ENCODE data around the gene SIAH2.
A peak's percentile ranks its signal among the peaks of the same experiment; 100 is the strongest.

Gene SIAH2

GRCh38 chr3:150723946-150724345, 39.0 kb downstream of the SIAH2 start:
- TF ChIP-seq Cebpa-rat (IDR thresholded peaks at IDR 0.05): no peak
- no peaks in the 10 kb centered on the region for H4K20me1 ChIP-seq
- no peaks in the 10 kb centered on the region for H3K9me3 ChIP-seq (replicated peaks in 1 of 11)
- no peak overlapping the region for H3K4me3 ChIP-seq
- H3K9ac ChIP-seq: no peak overlapping the region
- no peak overlapping the region for H3K27ac ChIP-seq
- H3K4me1 ChIP-seq: peaks cover 0 to 18% (median 13%) of the 10 kb centered on the region in 10 experiments; a peak in 13 of 20 replicates
- no peaks in the 10 kb centered on the region for H3K27me3 ChIP-seq
- H3K36me3 ChIP-seq: no peaks in the 10 kb centered on the region
- peak overlapping the region in 6 of 11 experiments; percentile 7 to 47 (median 27); a peak in 9 of 22 replicates for H3K4me2 ChIP-seq

- no peak for TF ChIP-seq Cebpa-rat (IDR thresholded peaks at IDR 0.05)
- no peaks in the 10 kb centered on the region for H3K36me3 ChIP-seq
- H3K9ac ChIP-seq: no peak overlapping the region
- peaks cover 0 to 18% (median 12%) of the 10 kb centered on the region in 10 experiments; a peak in 11 of 20 replicates for H3K4me1 ChIP-seq
- H3K4me3 ChIP-seq: no peak overlapping the region
- H3K27me3 ChIP-seq: no peaks in the 10 kb centered on the region
- no peaks in the 10 kb centered on the region for H4K20me1 ChIP-seq
- no peak overlapping the region for H3K27ac ChIP-seq
- H3K9me3 ChIP-seq (replicated peaks in 1 of 11): no peaks in the 10 kb centered on the region
- H3K4me2 ChIP-seq: no peak overlapping the region
These were observed 40.7 kb downstream of the SIAH2 start for GRCh38 chr3:150722267-150722666.

- Histone ChIP-seq H3K9me3 (replicated peaks in 1 of 11) (no peaks in the 10 kb centered on the region), H3K4me1 (peaks cover 0 to 18% (median 12%) of the 10 kb centered on the region in 10 experiments; a peak in 10 of 20 replicates), H3K27me3 (no peaks in the 10 kb centered on the region), H3K36me3 (no peaks in the 10 kb centered on the region), H3K4me2 (no peak overlapping the region), H4K20me1 (no peaks in the 10 kb centered on the region), H3K9ac (no peak overlapping the region), H3K27ac (no peak overlapping the region), H3K4me3 (no peak overlapping the region)
- TF ChIP-seq Cebpa-rat (IDR thresholded peaks at IDR 0.05): no peak
These were observed 41.5 kb downstream of the SIAH2 start for GRCh38 chr3:150721285-150722130.

GRCh38 chr3:150720444-150720843, 42.5 kb downstream of the SIAH2 start:
- no peak for TF ChIP-seq Cebpa-rat (IDR thresholded peaks at IDR 0.05)
- H4K20me1 ChIP-seq: no peaks in the 10 kb centered on the region
- H3K9ac ChIP-seq: no peak overlapping the region

GRCh38 chr3:150710097-150710496, 52.9 kb downstream of the SIAH2 start:
- Histone ChIP-seq H3K27me3 (no peaks in the 10 kb centered on the region), H3K27ac (no peak overlapping the region), H4K20me1 (no peaks in the 10 kb centered on the region), H3K9me3 (replicated peaks in 1 of 11) (peaks cover 11 to 52% (median 27%) of the 10 kb centered on the region in 11 experiments; a peak in 20 of 22 replicates), H3K36me3 (peaks cover 11 to 47% (median 42%) of the 10 kb centered on the region in 11 experiments; a peak in 21 of 22 replicates), H3K4me2 (no peak overlapping the region), H3K4me3 (no peak overlapping the region), H3K4me1 (peaks cover 9 to 13% (median 9%) of the 10 kb centered on the region in 10 experiments; a peak in 18 of 20 replicates), H3K9ac (no peak overlapping the region)
- TF ChIP-seq Cebpa-rat (IDR thresholded peaks at IDR 0.05): no peak

More at GRCh38 chr3:150720444-150720843, 42.5 kb downstream of the SIAH2 start:
- Histone ChIP-seq H3K4me3 (no peak overlapping the region), H3K4me1 (peaks cover 0 to 18% (median 12%) of the 10 kb centered on the region in 10 experiments; a peak in 10 of 20 replicates), H3K36me3 (no peaks in the 10 kb centered on the region), H3K9me3 (replicated peaks in 1 of 11) (no peaks in the 10 kb centered on the region), H3K4me2 (no peak overlapping the region), H3K27me3 (no peaks in the 10 kb centered on the region), H3K27ac (no peak overlapping the region)

GRCh38 chr3:150703756-150704344, 59.1 kb downstream of the SIAH2 start, which contains the start of gene ERICH6:
Gene ERICH6 (minus strand): TSS chr3:150703920. CDS start chr3:150703898, 22 bp downstream.
- Histone ChIP-seq H3K36me3 (peaks cover 4 to 16% (median 11%) of the 10 kb centered on the region in 11 experiments; a peak in 17 of 22 replicates), H3K9ac (peak within 1 kb of the TSS; percentile 79 to 93 (median 85)), H3K4me1 (peaks cover 22 to 39% (median 25%) of the 10 kb centered on the region in 10 experiments), H3K4me3 (peak within 1 kb of the TSS; percentile 61 to 74 (median 67)), H4K20me1 (no peaks in the 10 kb centered on the region), H3K9me3 (replicated peaks in 1 of 11) (peaks cover 10 to 17% (median 14%) of the 10 kb centered on the region in 11 experiments; a peak in 18 of 22 replicates), H3K27ac (peak within 1 kb of the TSS; percentile 75 to 95 (median 84)), H3K27me3 (no peaks in the 10 kb centered on the region), H3K4me2 (peak within 1 kb of the TSS; percentile 78 to 96 (median 90))
- TF ChIP-seq Cebpa-rat (IDR thresholded peaks at IDR 0.05): no peak

GRCh38 chr3:150703299-150703755, 59.6 kb downstream of the SIAH2 start:
- no peak for TF ChIP-seq Cebpa-rat (IDR thresholded peaks at IDR 0.05)
- no peaks in the 10 kb centered on the region for H4K20me1 ChIP-seq
- H3K9ac ChIP-seq: peak overlapping the region; percentile 79 to 93 (median 85)
- H3K9me3 ChIP-seq (replicated peaks in 1 of 11): peaks cover 5 to 14% (median 10%) of the 10 kb centered on the region in 11 experiments; a peak in 18 of 22 replicates
- H3K36me3 ChIP-seq: peaks cover 4 to 12% (median 7%) of the 10 kb centered on the region in 11 experiments; a peak in 16 of 22 replicates
- peaks cover 22 to 40% (median 25%) of the 10 kb centered on the region in 10 experiments for H3K4me1 ChIP-seq
- peak overlapping the region; percentile 75 to 95 (median 84); a peak in 21 of 22 replicates for H3K27ac ChIP-seq
- H3K4me2 ChIP-seq: peak overlapping the region; percentile 78 to 94 (median 90)
- no peaks in the 10 kb centered on the region for H3K27me3 ChIP-seq
- peak overlapping the region; percentile 61 to 74 (median 67) for H3K4me3 ChIP-seq

- H3K9ac ChIP-seq: no peak overlapping the region
- no peak overlapping the region for H3K4me3 ChIP-seq
- H3K4me2 ChIP-seq: peak overlapping the region in 4 of 11 experiments; percentile 14 to 52 (median 21); a peak in 7 of 22 replicates
- H4K20me1 ChIP-seq: no peaks in the 10 kb centered on the region
- peaks cover under 1 to 19% (median 6%) of the 10 kb centered on the region in 10 experiments; a peak in 14 of 20 replicates for H3K4me1 ChIP-seq
- peaks cover 4 to 13% (median 11%) of the 10 kb centered on the region in 11 experiments; a peak in 12 of 22 replicates for H3K9me3 ChIP-seq (replicated peaks in 1 of 11)
- no peak overlapping the region for H3K27ac ChIP-seq
- no peak for TF ChIP-seq Cebpa-rat (IDR thresholded peaks at IDR 0.05)
- no peaks in the 10 kb centered on the region for H3K36me3 ChIP-seq
- no peaks in the 10 kb centered on the region for H3K27me3 ChIP-seq
These were observed 63.8 kb downstream of the SIAH2 start for GRCh38 chr3:150699068-150699639.

All from BLaER1 treated with 17β-estradiol and CSF1 and Interleukin-3, amounts not matched to agents 10 nM and 100 nM (cell line).